ENCODE measurements around the gene CHN1. TPM values are rescaled to one million over a fixed set of nuclear protein-coding genes. Genes with fewer than 3 reads are reported as not detected.

CHN1 gene
- total RNA-seq, 1 donor from 2014 or later: 30.6 TPM

DNA sequence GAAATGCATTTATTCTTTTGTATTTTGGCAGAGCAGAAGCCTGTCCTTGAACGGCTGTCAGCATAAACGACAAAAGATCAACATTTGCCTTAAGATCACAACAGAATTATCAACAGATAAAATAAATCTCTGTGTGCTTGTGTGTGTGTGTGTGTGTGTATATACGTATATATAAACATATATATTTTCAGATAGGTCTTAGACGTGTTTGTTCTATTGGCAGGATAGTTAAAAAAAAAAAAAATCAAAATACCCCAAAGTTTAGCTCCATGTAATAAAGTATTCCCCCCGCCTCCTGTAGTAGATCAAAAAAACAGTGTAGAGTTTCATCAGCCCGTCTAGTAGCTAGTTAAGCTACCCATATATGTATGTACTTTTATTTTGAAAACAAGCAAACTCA lies 107.9 kb downstream of the CHN1 start:
- TF ChIP-seq, protein P1, sequence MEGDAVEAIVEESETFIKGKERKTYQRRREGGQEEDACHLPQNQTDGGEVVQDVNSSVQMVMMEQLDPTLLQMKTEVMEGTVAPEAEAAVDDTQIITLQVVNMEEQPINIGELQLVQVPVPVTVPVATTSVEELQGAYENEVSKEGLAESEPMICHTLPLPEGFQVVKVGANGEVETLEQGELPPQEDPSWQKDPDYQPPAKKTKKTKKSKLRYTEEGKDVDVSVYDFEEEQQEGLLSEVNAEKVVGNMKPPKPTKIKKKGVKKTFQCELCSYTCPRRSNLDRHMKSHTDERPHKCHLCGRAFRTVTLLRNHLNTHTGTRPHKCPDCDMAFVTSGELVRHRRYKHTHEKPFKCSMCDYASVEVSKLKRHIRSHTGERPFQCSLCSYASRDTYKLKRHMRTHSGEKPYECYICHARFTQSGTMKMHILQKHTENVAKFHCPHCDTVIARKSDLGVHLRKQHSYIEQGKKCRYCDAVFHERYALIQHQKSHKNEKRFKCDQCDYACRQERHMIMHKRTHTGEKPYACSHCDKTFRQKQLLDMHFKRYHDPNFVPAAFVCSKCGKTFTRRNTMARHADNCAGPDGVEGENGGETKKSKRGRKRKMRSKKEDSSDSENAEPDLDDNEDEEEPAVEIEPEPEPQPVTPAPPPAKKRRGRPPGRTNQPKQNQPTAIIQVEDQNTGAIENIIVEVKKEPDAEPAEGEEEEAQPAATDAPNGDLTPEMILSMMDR (IDR thresholded peaks at IDR 0.05): no peak
- H3K27me3 ChIP-seq: no peaks in the 10 kb centered on the region
- H3K4me1 ChIP-seq: no peaks in the 10 kb centered on the region
- no peaks in the 10 kb centered on the region for H3K36me3 ChIP-seq
- DNase-seq (no peak), ATAC-seq (no peak)
- H3K9me3 ChIP-seq: no peaks in the 10 kb centered on the region
- H3K27ac ChIP-seq: no peak overlapping the region
- no peak overlapping the region for H3K4me3 ChIP-seq
- intact Hi-C loops (cut with DNase I): no loop called here

DNA sequence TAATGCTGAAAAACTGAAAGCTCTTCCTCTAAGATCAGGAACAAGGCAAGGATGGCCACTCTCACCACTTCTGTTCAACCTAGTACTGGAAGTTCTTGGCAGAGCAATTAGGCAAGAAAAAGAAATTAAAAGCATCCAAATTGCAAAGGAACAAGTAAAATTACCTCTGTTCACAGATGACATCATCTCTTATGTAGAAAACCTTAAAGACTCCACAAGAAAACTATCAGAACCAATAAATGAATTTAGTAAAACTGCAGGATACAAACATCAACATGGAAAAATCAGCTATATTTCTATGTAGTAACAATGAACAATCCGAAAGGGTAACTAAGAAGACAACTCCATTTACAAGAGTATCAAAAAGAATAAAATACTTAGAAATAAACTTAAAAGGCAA lies 112.2 kb downstream of the CHN1 start:
- intact Hi-C loops (cut with DNase I): no loop called here
- TF ChIP-seq, protein P1 (IDR thresholded peaks at IDR 0.05): no peak
- Histone ChIP-seq H3K36me3 (no peaks in the 10 kb centered on the region), H3K4me3 (no peak overlapping the region), H3K27ac (no peak overlapping the region), H3K4me1 (no peaks in the 10 kb centered on the region), H3K9me3 (no peaks in the 10 kb centered on the region), H3K27me3 (no peaks in the 10 kb centered on the region)
- DNase-seq (no peak), ATAC-seq (no peak)

DNA sequence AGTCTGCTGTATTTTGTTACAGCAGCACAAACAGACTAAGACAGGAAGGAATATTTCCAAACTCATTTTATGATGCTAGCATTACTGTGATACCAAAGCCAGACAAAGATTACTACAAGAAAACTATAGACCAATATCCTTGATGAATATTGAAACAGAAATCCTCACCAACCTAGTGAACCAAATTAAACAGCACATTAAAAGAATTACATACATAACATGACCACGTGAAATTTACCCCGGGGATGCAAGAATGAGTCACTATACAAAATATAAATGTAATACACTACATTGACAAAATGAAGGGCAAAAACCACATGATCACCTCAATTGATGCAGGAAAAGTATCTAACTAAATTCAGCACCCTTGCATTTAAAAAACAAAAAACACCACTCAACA lies 112.6 kb downstream of the CHN1 start:
- Histone ChIP-seq H3K36me3 (no peaks in the 10 kb centered on the region), H3K27me3 (no peaks in the 10 kb centered on the region), H3K4me3 (no peak overlapping the region), H3K4me1 (no peaks in the 10 kb centered on the region), H3K27ac (no peak overlapping the region), H3K9me3 (no peaks in the 10 kb centered on the region)
- DNase-seq (no peak), ATAC-seq (no peak)
- intact Hi-C loops (cut with DNase I): no loop called here
- TF ChIP-seq, protein P1 (IDR thresholded peaks at IDR 0.05): no peak

DNA sequence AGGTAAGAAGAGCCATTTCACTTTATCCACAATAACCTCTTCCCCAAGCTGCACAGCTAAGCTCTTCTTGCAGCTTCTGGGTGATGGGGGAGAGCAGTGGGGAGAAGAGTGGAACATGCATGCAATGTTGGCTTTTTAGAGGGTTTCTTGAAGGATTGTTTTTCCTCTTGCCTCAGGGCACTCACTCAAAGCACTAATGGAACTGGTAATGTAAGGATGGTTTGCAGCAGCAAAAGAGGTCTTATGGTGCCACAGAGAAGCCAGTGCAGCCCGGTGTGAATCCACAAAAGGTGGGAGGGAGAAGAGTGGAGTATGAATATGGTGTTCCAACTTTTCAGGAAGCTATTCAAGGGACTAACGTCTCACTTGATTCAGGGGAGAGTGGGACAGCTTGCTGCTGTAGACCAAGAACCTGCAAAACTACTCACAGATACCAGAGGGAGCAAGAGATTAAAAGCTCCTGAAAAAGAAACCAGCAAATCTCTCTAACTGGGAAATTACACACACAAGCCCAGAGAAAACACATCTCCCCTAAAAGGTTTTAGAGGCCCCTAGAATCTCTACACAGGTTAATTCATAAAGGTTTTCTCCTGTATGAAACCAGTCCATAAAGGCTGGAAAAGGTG lies 116.4 kb downstream of the CHN1 start:
- intact Hi-C loops (cut with DNase I): no loop called here
- DNase-seq (no peak), ATAC-seq (no peak)
- H3K9me3 ChIP-seq: no peaks in the 10 kb centered on the region
- TF ChIP-seq, protein P1 (IDR thresholded peaks at IDR 0.05): no peak
- no peak overlapping the region for H3K4me3 ChIP-seq
- no peaks in the 10 kb centered on the region for H3K4me1 ChIP-seq
- H3K36me3 ChIP-seq: no peaks in the 10 kb centered on the region
- H3K27me3 ChIP-seq: no peaks in the 10 kb centered on the region
- H3K27ac ChIP-seq: no peak overlapping the region

DNA sequence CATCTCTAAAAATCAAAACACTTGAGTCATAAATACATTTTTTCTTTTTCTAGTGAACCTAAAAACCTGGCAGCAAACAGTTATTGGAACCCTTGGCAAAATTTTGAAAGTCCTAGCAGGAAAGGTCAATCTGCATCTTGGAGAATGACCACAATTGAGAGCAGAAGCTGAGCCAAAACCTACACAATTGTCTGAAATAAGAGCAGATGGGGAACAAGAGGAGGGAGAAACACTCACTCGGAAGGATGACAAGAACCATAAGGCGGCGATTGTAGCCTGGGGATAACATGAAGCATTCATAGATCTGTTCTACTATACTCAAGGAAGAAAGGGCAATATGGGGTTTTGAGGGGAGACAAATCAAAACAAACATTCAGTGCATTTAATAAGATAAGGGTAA lies 117.0 kb downstream of the CHN1 start:
- Histone ChIP-seq H3K27me3 (no peaks in the 10 kb centered on the region), H3K9me3 (no peaks in the 10 kb centered on the region), H3K27ac (no peak overlapping the region), H3K4me1 (no peaks in the 10 kb centered on the region), H3K36me3 (no peaks in the 10 kb centered on the region), H3K4me3 (no peak overlapping the region)
- ATAC-seq (no peak), DNase-seq (no peak)
- intact Hi-C loops (cut with DNase I): no loop called here
- TF ChIP-seq, protein P1 (IDR thresholded peaks at IDR 0.05): no peak

DNA sequence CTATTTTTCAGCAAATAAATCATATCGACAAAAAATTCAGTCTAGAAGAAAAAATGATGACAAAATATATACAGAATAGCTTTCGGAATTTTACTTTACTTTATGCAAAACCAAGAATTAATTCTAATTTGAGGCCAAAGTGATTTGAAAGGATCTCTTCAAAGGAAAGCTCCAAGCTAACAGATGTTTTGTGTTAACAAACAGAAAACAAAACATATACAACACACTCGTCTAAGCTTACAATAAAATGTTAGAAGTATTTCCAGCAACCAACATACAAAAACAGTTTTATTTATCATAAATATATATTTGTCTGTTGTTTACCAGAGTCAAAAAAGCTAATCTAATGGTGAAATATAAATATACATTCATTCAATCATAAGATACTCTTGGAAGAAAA lies 122.8 kb downstream of the CHN1 start:
- TF ChIP-seq, protein P1 (IDR thresholded peaks at IDR 0.05): no peak
- Histone ChIP-seq H3K27me3 (no peaks in the 10 kb centered on the region), H3K9me3 (no peaks in the 10 kb centered on the region), H3K36me3 (no peaks in the 10 kb centered on the region), H3K4me3 (no peak overlapping the region), H3K27ac (no peak overlapping the region), H3K4me1 (no peaks in the 10 kb centered on the region)
- intact Hi-C loops (cut with DNase I): no loop called here
- DNase-seq (no peak), ATAC-seq (no peak)
